GM23248 (cell line): ENCODE measurements around the gene PLEKHG5.
"Not testable (repeated sequence)": the region's sequence is repeated elsewhere in the genome, so short reads cannot be mapped to it uniquely, and the experiment has no call there.

Experiments used
- EZH2 ChIP-seq: fragments of 200-600 bp; sonication (generic); IDR thresholded peaks from 2 replicates; pipeline ENCODE4 v1.6.1; 2018; ENCODE audit warnings: antibody characterized with exemption, mild to moderate bottlenecking; ENCODE audit not compliant: insufficient read depth, poor library complexity, severe bottlenecking
- EZH2phosphoT487 ChIP-seq: fragments of 200-600 bp; sonication (generic); IDR thresholded peaks from 2 replicates; pipeline ENCODE4 v1.6.1; 2018; ENCODE audit warnings: antibody characterized with exemption, moderate library complexity, mild to moderate bottlenecking, low read depth; ENCODE audit not compliant: insufficient read depth

DNA sequence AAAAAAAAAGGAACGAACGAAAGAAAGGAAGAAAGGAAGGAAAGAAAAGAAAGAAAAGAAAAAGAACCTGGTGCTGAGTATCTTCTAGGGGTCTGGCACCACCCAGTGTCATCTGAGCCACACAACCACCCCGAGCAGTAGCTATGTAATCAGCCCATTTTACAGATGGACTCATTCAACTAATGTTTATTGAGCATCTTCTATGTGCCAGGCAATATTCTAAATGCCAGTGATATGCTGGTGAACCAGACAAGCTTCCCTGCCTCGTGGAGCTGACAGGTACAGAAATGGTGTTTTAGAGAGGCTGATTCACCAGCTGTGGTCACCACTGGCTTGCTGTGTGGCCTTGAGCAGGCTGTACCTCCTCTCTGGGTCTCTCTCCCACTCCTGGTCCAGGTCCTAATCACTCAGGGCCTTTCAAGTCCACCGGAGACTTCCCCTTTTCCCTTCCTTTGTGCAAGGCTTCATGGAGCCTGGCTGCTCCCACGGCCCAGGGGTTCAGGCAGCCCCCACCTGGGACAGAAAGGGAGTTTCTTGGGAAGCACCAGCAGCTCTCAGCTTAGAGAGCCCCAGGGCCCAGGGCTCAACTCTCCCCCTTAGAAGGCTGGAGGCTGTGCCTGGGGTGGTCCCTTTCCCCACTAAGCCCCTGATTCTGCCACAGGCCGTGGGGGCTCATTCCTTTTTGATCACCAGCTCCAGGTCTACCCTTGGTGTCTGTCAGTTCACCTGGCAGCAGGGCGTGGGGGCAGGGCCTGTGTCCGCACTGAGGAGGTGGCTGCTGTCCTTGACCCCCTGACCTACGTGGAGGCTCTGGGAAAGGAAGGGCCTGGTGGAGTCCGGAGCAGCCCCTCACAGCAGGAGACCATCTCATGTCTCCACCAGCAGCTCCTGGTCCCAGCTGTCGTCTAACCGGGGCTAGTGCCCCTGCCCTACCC lies 59.6 kb downstream of the PLEKHG5 start:
- TF ChIP-seq EZH2phosphoT487, EZH2: not testable (repeated sequence)
